HG02870 (cell line): Measurements from ENCODE around the gene SYT8.

Source experiments
- ATAC-seq: cut with Tn5 transposase; IDR thresholded peaks from one replicate; pipeline ENCODE4 v1.9.1; 2021; ENCODE audit warnings: mild to moderate bottlenecking, moderate library complexity; ENCODE audit not compliant: unreplicated experiment

SYT8 gene

DNA sequence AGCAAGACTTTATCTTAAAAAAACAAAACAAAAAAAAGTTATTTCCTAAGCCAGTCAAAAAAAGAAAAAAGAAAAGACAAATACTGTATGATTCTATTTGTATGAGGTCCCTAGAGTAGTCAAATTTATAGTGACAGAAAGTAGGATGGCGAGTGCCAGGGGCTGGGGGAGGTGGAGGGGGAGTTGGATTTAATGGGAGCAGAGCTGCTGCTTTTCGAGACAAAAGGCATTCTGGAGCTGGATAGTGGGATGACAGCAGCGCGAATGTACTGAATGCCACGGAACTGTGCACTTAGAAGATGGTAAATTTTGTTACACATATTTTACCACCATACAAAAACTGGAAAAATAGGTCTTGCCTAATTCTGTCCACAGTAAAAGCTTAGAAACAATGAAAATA, 17.8 kb upstream of the SYT8 start:
- no peak for ATAC-seq

DNA sequence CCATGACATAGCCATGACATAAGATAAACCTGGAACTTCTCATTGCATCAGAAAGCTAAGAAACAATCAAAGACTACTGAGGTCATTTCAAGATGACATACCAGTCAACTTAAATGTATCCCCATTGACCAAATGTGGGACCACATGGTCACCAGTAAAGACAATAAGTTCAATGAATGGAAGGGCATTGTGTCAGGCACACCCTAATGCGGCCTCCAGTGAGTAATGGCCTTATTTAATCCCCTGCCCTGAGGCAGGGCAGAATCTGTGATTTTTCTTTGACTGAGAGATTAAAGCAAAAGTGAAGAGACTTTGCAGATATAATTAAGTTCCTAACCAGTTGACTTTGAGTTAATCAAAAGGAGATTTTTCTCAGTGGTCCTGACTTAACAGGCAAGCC, 17.3 kb upstream of the SYT8 start:
- no peak for ATAC-seq

DNA sequence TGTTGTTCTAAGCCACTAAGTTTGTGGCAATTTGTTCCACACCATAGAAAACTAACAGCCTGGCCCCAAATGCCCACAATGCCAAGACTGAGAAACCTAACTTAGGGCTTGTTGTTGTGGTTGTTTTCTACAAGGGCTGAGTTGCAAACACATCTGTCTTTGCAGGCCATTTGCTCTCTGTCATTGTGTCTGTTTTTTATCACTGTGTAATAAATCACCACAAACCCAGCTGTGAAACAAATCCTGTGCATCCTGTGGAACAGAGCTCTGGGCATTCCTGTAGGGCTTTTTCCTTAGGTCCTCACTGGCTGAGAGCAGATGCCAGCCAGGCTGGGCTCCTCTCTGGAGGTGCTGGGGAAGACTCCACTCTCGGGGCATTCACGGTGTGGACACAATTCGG, 15.7 kb upstream of the SYT8 start:
- no peak for ATAC-seq

DNA sequence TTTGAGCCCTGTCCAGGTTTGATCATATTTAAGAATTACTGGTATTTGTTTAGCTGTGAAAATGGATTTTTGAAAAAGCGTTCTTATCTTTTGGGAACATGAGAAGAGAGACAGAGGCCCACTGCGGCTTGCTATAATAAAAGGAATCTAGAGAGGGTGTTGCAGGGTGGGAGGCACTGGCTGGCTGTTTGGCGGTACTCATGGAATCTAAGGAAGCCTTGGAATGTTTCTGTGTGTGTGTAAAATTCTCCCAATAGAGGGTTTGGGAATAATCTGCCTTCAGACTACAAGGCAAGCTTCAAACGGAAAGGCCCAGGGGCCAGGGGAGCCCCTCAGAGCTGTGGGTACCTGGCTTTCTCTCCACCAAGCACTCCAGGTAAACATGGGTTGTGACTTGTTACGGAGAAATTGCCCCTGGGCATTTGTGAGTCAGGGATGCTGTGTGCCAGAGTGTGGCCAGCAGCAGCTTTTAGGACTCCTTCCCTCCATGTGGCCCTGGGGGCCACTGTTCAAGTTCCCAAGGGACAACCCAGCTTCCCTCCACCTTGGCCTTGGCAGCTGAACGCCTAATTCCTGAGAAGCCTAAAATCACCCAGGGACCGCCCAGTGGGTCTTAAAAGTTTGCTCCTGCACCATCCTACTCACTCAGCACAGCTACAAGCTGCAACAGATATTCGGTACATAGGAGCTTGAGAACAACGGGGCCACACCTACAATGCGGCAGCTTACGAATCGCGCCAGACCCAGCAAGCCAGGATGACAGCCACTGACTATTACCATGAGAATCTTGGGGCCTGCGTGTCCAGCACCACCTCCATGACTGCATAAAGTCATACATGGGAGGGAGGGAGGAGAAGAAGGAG, 14.1 kb upstream of the SYT8 start:
- ATAC-seq = no peak

DNA sequence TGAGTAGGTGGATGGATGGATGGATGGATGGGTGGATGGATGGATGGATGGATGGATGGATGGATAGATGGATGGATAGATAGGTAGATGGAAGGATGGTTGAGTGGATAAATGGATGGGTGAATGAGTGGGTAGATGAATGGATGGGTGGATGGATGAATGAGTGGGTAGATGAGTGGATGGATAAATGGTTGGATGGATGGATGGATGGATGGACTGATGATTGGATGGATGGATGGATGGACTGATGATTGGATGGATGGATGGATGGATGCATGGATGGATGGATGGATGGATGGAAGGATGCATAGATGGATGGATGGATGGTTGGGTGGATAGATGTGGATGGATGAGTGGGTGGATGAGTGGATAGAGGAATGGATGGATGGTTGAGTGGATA, 13.2 kb upstream of the SYT8 start:
- no peak for ATAC-seq

DNA sequence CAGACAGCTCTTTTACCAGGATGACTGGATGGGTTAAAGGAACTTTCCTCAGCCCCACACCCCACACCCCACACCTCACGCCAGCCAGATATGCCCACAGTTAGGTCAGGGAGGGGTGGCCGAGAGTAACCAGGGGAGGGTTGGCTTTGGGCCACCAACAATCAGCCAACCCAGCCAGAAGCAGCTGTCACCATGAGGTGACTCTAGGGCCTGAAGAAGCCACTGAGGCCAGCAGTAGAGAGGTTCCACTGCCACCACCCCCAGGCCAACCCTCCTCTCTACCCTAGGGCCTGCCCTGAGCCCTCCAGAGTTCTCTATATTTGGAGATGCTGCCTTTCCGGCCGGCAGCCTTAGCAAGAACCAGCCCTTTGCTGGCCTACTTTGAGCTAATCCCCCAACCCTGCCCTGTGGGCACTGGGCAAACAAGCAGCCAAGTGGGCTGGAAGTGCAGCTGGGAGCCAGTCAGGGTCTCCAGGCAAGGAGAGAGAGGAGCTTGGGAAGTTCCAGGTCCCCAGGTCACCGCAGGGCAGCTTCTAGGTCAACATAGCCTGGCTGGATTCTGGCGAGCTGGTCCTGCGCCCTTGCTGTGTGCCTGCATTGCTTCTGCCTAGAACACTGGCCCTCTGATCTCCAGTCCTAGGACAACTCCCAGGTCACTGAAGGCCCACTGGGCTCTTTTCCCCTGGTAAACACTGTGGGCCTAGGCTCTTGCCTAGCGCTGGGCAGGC, 12.0 kb upstream of the SYT8 start:
- no peak for ATAC-seq

DNA sequence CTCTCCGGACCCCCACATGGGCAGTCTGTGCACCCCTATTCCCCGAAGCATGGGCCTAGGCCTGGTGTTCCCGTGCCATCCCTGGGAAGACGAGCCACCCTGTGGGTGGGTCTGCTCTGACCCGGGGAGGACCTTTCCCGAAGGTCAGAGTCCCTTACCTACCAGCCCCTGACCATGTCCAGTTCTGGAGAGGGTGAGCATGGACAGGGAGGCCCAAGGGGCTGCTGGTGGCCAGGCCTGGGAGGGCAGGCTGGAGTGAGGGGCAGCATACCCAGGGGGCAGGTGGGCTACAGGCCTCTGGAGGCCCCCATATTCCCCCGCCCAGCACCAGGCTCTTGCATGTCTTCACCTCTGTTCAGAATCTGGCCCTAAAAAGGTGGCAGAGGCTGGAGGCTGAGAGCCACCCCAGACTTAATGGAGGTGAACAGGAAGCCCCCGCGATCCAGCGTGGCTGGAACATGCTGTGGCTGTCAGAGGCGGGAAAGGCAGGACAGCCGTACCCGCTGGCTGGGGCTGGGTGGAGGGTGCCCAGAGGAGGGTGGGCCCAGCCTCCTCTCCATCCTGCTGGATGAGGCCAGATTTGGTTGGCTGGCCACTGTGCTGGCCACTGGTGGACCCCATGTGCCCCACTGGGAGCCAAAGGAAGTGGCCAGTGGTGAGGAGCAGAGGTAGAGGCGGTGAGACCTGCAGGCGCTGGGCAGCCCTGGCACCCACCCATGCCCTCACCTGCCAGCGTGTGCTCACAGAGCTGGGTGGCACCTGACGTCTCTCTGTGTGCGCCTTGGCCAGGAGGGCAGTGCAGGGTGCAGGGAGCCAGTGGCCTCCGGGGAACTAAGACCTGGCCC, 11.2 kb upstream of the SYT8 start:
- no peak for ATAC-seq

DNA sequence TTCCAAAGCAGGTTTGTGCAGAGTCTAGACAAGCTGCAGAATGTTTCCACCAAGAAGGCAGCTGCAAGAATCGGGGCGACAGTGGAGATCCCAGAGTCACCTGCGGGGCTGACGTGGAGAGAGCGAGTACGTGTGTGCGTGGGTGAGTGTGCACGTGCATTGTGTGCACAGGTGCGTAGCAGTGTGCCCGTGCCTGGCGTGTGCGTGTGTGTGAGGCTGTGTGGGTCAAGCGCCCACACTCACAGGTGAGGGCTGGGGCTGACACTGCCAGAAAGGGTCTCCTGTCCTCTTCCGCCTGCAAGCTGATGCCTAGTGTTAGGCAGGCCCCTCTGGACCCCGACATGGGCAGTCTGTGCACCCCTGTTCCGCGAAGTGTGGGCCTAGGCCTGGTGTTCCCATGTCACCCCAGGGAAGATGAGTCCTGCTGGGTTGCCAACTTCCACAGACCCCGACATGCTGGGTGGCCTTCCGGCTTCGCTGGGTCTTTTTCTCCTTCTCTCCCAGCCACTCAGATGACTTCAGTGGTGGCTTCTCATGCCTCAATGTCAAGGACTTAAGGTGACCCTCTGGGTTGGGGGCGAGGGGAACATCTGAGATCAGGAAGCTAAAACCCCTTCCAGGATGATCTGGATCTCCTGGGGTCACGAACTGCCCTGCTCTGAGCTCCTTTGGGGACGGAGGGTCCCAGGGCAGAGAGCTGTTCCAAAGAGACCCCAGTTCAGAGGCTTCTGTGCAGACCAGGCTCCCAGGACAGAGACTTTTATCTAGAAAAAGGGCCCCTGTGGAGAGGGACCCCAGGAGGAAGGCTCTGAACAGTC, 10.4 kb upstream of the SYT8 start:
- no peak for ATAC-seq

DNA sequence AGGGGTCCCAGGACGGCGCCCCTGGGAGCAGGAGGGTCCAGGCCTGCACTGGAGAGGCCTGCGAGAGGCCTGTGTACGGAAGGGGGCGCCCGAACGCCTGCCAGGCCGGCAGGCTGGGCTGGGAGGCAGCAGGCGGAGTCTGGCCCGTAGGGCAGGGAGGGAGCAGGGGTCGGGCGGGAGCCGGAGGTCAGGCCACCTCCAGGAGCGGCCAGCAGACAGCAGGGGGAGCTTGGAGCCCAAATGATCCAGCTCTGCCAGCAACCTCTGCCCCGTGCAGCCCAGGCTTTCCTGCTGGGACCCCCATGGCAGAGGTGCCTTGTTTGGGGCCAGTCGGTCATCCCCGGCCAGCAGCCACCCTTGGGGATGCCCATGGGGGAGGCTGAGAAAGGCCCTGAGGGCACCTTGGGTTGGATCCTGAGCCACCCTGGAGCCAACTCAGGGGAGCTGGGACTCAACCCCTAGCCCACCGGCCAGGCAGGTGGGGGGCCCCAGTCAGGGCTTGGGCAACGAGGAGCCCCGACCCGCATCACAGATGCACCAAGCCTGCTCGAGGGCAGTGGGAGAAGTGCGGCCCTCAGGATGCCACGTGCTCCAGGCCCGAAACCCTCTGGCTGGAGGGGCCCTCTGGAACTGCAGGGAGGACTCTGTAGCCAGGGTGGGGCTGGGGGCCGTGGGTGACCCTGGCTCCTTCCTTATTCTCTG, 9.6 kb upstream of the SYT8 start:
- ATAC-seq = no peak

DNA sequence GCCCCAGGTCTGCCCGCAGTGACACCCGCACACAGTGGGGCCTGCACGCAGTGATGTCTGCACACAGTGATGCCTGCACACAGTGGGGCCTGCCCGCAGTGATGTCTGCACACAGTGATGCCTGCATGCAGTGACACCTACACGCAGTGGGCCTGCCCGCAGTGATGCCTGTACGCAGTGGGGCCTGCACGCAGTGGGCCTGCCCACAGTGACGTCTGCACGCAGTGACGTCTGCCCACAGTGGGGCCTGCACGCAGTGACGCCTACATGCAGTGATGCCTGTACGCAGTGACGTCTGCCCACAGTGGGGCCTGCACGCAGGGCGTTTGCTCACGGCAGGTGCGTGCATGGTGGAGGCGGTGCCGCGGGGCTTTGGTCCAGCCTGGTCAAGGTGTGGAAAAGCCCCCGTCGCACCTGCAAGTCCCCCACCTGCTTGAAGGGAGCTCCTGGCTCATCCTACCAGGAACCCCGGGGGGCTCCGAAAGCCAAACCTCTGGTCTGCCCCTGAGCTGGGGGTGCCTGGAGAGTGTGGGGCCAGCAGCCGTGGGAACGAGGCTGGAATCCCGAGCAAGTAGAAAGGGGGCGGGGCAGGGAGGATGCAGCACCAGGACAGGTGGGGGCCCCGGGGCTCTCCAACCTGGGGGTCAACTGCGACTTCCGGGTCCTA, 8.9 kb upstream of the SYT8 start:
- ATAC-seq = no peak

DNA sequence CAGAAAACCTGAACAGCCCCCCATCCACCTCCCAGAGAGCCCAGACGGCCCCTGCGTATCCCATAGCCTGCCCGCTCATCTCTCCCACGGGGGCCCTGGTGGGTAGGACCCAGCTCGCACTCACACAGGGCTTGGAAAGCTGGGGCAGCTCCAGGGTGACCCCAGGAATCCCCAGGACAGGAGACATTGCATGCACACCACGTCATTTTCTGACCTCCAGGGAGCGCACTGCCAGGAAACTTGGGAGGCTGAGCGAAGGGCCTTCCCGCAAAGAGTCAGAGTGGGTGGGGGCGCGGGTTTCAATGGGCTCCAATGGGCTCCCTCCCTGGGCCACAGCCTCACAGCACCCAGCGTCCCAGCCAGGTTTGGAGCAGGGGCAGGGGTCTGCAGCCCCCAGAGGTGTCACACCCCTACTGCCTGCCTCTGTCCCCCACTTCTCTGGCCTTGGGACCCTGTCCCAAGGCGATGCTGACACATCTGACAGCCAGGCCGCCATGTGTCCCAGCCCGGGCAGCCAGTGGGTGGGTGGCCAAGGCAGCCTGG, 8.2 kb upstream of the SYT8 start:
- ATAC-seq = no peak

DNA sequence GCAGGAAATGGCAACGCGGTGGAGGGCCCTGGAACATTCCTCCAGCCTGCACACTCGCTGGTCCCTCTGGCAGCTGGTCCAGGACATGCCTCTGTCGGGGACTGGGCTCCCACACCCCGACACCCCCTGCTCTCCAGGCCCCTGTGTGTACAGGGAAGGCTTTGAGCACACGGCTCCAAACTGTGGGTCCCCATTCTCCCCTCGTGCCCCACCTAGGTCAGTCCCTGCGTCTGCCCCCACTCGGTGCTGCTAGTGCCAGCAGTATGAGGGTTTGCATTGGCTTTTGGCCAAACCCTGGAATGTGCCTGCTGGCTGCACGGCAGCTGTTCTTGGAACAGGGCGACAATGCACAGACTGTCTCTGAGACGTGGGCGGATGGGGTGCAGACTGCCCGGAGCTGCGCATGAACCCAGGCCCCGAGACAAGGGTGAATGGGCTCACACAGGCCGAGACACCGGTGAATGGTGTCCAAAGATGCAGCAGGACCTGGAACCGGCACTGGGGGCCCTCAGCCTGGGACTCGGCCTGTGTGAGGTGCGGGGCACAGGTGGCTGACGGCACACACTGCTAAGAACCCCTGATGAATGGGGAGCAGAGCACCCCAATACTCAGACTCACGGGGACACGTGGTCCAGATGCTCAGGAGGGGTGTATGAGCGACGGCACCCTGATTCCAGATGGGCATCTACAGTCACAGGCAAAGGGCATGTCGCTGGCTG, 7.5 kb upstream of the SYT8 start:
- no peak for ATAC-seq

DNA sequence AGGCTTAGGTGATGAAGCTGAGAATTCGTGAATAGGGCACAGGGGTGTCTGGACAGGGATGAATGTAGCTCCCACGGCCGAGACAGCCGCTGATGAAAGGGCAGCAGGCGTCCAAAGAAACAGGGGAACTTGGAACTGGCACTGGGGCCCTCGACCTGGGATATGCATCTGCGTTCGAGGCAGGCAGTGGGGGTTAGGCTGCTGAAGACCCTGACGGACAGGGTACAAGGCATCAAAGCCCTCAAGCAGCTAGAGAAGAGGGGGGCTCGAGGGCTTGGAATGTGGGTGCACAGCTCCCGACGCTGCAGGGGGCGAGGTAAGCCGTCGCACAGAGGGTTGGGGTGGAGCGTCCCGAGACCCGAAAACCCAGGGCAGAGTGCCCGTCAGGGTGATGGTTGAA, 6.9 kb upstream of the SYT8 start:
- no peak for ATAC-seq

DNA sequence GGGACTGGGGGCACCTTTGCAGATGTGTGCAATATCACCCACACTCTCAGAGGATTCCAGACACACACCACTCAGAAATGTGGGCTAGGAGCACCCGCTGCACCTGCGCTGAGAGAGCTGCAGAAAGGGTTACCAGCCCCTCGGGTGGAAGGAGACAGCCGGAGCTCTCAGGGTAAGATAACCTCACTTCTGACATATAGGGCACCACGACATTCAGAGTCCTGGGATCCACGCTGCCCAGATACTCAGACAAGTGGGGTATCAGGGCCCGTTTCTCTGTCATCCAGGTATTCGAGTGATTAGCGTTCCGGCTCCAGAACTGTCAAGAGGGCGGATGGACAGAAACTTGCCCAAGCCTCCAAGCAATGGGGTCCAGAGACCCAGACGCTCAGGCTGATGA, 6.2 kb upstream of the SYT8 start:
- ATAC-seq = no peak

DNA sequence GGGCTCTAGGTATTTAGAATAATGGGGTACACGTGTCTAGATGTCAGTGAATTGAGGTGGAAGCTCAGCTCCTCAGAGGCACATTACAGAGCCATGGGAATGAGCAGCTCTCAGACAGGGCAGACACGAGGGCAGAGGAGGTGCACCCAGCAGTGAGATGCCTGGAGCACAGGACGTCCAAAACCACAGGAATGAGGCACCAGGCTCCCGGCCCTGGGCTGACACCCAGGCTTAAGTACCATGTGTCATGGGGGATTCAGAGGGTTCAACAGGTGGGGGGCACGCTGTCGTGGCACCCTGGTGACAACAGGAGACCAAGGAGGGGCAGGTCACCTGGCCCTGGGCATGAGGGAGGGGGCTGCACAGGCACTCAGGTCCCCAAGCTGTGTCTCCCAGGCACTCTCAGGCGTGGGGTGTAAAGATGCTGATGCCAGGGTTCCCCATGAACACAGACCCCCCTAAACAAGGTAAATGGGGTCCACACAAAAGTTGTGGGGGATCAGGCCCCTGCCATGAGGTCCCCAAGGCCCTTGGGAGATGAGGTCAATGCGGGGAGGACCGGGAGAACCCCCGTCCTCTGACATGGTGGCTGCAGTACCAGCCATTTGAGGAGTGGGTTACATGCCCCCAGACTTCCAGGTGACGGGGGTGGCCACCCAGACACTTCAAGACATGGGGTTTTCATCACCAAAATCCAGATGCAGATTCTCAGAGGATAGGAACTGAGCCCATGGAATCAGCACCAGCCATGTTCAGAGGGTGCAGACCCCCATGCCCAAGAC, 5.6 kb upstream of the SYT8 start:
- no peak for ATAC-seq

DNA sequence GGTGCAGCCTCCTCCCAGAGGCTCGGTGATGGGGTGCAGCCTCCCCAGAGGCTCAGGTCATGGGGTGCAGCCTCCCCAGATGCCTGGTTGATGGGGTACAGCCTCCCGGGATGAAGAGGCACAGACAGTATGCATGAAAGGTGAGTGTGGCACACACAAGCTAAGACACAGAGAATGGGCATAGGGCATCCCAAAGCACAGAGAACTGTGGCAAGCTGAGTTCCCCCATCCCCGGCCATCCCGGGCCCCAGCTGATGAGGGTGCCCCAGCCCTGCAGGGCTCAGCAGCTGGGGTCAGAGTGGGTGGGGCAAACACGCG, 4.8 kb upstream of the SYT8 start:
- ATAC-seq = no peak

DNA sequence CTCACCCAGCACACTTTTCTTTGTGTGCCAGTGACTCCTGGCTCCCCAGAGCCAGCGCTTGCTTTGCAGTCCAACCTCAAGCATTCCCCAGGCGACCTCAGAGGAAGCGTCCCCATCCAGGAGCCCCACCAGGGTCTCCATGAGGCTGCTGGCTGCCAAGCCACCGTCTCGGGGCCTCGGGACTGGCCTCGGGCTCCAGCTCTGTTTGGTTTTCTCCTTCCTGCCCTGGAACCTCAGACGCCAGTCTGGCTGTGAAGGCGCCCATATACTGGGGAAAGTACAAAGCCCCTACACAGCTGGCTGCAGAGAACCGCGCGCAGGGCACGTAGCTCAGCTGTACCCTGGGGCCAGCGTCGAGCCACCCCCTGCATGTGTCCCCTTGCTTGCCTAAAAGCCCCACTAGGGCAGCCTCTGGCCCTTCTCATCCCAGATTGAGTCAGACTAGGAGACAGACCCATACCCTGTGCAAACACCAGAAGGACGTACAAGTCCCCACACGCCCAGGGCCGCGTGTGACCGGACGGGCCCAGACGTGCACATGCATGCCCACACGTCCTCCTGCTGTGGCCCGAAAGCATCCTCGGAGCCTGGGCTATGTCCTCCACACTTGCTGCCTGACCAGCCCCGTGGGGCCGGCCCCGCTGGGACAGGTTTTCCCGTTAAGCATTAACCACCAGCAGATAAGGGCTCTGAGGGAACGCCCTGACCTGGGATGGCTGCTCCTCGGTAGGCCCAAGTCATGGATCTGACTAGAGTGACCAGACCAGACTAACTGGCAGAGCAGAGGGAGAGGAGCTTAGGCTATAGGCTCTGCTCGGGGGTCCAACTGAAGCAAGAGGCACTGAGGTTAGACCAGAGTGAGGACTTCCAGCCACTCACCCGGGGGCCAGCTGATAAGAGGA, 4.2 kb upstream of the SYT8 start:
- no peak for ATAC-seq
